ENCODE results near the gene MED23. TPM values are rescaled to one million over a fixed set of nuclear protein-coding genes. Genes with fewer than 3 reads are reported as not detected.

MED23 gene
- polyA plus RNA-seq, 3 donors = 4.5 to 21.9 (median 7.9) TPM

DNA sequence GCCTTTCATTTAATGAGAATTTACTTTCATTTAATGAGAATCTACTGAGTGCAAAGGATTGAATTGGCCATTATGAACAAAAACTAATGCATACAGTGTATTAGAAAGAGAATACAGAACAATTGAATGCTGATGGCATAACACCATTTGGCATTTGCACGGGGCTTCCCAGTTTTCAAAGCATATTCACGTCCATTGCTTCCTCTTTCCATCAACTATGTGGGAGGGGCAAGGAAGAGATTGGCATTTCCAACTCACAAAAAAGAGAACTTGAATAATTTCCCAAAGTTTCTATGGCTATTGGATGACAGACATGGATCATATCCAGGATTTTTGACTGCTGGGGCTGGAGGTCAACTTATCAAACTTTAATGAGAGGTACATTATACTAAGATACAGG, 78.2 kb downstream of the MED23 start:
- Mint-ChIP-seq H3K9me3 (peaks cover 0 to 2% (median 0%) of the 10 kb centered on the region in 7 donors), H3K27ac (no peak overlapping the region), H3K36me3 (no peaks in the 10 kb centered on the region), H3K27me3 (ENCODE audit: low read depth in 3 of 3) (peaks cover 0 to 3% (median 0%) of the 10 kb centered on the region in 3 donors), H3K4me1 (no peaks in the 10 kb centered on the region), H3K4me3 (no peak overlapping the region)
- intact Hi-C loops (cut with micrococcal nuclease) = no loop called here
- TF ChIP-seq, protein P1, sequence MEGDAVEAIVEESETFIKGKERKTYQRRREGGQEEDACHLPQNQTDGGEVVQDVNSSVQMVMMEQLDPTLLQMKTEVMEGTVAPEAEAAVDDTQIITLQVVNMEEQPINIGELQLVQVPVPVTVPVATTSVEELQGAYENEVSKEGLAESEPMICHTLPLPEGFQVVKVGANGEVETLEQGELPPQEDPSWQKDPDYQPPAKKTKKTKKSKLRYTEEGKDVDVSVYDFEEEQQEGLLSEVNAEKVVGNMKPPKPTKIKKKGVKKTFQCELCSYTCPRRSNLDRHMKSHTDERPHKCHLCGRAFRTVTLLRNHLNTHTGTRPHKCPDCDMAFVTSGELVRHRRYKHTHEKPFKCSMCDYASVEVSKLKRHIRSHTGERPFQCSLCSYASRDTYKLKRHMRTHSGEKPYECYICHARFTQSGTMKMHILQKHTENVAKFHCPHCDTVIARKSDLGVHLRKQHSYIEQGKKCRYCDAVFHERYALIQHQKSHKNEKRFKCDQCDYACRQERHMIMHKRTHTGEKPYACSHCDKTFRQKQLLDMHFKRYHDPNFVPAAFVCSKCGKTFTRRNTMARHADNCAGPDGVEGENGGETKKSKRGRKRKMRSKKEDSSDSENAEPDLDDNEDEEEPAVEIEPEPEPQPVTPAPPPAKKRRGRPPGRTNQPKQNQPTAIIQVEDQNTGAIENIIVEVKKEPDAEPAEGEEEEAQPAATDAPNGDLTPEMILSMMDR (IDR thresholded peaks at IDR 0.05) = no peak
- Histone ChIP-seq H3K4me1 (ENCODE audit: control insufficient read depth in 1 of 2, insufficient read depth in 2 of 2, low read length in 2 of 2) (no peaks in the 10 kb centered on the region), H3K27ac (ENCODE audit: low read depth in 1 of 2, low read length in 2 of 2) (no peak overlapping the region), H3K36me3 (replicated peaks in 1 of 2; ENCODE audit: control insufficient read depth in 1 of 2, insufficient read depth in 2 of 2, low read length in 2 of 2) (no peaks in the 10 kb centered on the region), H3K4me3 (replicated peaks in 1 of 3; ENCODE audit: low read depth in 2 of 3, low read length in 3 of 3) (no peak overlapping the region), H3K9ac (ENCODE audit: insufficient read depth, low read length, poor library complexity, severe bottlenecking) (no peak overlapping the region), H3K4me2 (replicated peaks; ENCODE audit: extremely low read depth, low read length, poor library complexity, severe bottlenecking) (no peak overlapping the region), H2AFZ (ENCODE audit: insufficient read depth, low read depth, low read length, poor library complexity, severe bottlenecking) (no peak overlapping the region), H3K79me2 (ENCODE audit: insufficient read depth, low read length) (no peaks in the 10 kb centered on the region), H3K9me3 (replicated peaks in 1 of 2; ENCODE audit: control insufficient read depth in 1 of 2, insufficient read depth in 1 of 2, low read length in 2 of 2) (no peaks in the 10 kb centered on the region), H3K27me3 (ENCODE audit: control insufficient read depth in 2 of 2, insufficient read depth in 2 of 2, low read length in 2 of 2) (no peaks in the 10 kb centered on the region), H4K20me1 (ENCODE audit: insufficient read depth, low read length) (no peaks in the 10 kb centered on the region)
- DNase-seq = no peak
- WGBS (ENCODE audit: insufficient coverage) = no CpG with 5 or more reads among the region's 2 CpGs

DNA sequence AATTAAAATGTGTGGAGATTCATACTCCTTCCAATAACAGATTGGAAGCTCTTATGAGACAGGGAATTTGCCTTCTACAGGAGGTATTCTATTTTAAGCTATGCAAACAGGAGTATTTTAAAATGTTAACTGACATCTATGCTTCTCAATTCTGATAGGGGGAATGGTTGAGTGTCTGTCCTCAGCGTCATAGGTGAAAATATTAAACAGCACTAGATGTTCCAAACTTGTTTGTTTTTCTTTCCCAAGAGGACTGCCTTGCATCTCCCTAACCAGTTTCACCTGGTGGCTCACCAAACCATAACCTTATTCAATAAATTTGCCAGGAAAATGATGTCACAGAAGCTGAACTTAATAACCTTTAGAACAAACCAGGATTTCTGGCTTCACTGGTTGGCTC, 79.6 kb downstream of the MED23 start:
- Histone ChIP-seq H3K4me1 (ENCODE audit: control insufficient read depth in 1 of 2, insufficient read depth in 2 of 2, low read length in 2 of 2) (no peaks in the 10 kb centered on the region), H3K27me3 (ENCODE audit: control insufficient read depth in 2 of 2, insufficient read depth in 2 of 2, low read length in 2 of 2) (no peaks in the 10 kb centered on the region), H3K79me2 (ENCODE audit: insufficient read depth, low read length) (no peaks in the 10 kb centered on the region), H4K20me1 (ENCODE audit: insufficient read depth, low read length) (no peaks in the 10 kb centered on the region), H3K36me3 (replicated peaks in 1 of 2; ENCODE audit: control insufficient read depth in 1 of 2, insufficient read depth in 2 of 2, low read length in 2 of 2) (no peaks in the 10 kb centered on the region), H3K9me3 (replicated peaks in 1 of 2; ENCODE audit: control insufficient read depth in 1 of 2, insufficient read depth in 1 of 2, low read length in 2 of 2) (no peaks in the 10 kb centered on the region), H2AFZ (ENCODE audit: insufficient read depth, low read depth, low read length, poor library complexity, severe bottlenecking) (no peak overlapping the region), H3K4me2 (replicated peaks; ENCODE audit: extremely low read depth, low read length, poor library complexity, severe bottlenecking) (no peak overlapping the region), H3K4me3 (replicated peaks in 1 of 3; ENCODE audit: low read depth in 2 of 3, low read length in 3 of 3) (no peak overlapping the region), H3K9ac (ENCODE audit: insufficient read depth, low read length, poor library complexity, severe bottlenecking) (no peak overlapping the region), H3K27ac (ENCODE audit: low read depth in 1 of 2, low read length in 2 of 2) (no peak overlapping the region)
- TF ChIP-seq, protein P1 (IDR thresholded peaks at IDR 0.05) = no peak
- Mint-ChIP-seq H3K4me1 (no peaks in the 10 kb centered on the region), H3K27ac (no peak overlapping the region), H3K4me3 (no peak overlapping the region), H3K27me3 (ENCODE audit: low read depth in 3 of 3) (peaks cover 0 to 3% (median 1%) of the 10 kb centered on the region in 3 donors), H3K9me3 (peaks cover 0 to 2% (median 0%) of the 10 kb centered on the region in 7 donors), H3K36me3 (no peaks in the 10 kb centered on the region)
- no peak for DNase-seq
- no CpG with 5 or more reads among the region's 1 CpG for WGBS (ENCODE audit: insufficient coverage)
- intact Hi-C loops (cut with micrococcal nuclease) = no loop called here
